Spleen (tissue), 7 donors: ENCODE measurements around the gene PPM1H.

Source experiments
- POLR2A ChIP-seq, 3 donors: fragments of 450-650 bp; IDR thresholded peaks; one replicate each; pipeline ENCODE4 v1.5.1; 2017; ENCODE audit warnings: antibody characterized with exemption in 3 of 3, mild to moderate bottlenecking in 1 of 3
- POLR2AphosphoS5 ChIP-seq, 3 donors: sonication (generic); formaldehyde crosslinking; IDR thresholded peaks; one replicate each; pipeline ENCODE4 v1.5.1; 2017; ENCODE audit warnings: antibody characterized with exemption in 3 of 3
- TF ChIP-seq, protein P1 (sequence below), 11 experiments: fragments of 200-600 bp in 7 of 11; fragments of 450-650 bp in 4 of 11; sonication (generic) in 4 of 11; IDR thresholded peaks in 8 of 11; conservative IDR thresholded peaks in 3 of 11; 1 replicate in 7 of 11; 2 replicates in 4 of 11; pipeline versions ENCODE4 v1.4.0 to v1.8.0; 2016 to 2021; ENCODE audit warnings: antibody characterized with exemption in 11 of 11, inconsistent platforms in 4 of 11, mild to moderate bottlenecking in 1 of 11
- donor health status: DM: no; HTN: no; CAD: no; lungs with moderate emphysema.
- donor health status: DM: no; HTN: no; CAD: no.
- donor health status: DM: no; HTN: no; CAD: no.

DNA sequence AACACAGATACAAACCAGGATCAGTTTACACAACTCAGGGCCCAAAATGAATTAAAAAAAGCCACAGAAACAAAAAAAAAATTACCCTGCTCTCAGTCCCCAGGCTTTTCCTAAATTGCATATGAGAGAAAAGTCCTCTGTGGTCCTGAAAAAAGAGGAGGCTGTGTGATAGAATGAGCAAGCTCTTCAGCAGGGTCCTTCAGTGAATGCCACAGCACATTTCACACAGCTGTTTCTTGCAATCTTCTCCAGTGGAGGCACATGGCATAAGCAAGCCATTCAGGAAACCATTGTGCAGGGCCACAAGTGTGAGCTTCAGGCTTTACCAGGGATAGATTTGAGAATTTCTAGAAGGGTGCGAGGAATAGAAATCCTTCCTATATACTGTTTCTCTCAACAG lies 168.5 kb downstream of the PPM1H start:
- TF ChIP-seq POLR2A (IDR thresholded peaks at IDR 0.05) (no peak), POLR2AphosphoS5 (IDR thresholded peaks at IDR 0.05) (no peak)
- TF ChIP-seq, protein P1, sequence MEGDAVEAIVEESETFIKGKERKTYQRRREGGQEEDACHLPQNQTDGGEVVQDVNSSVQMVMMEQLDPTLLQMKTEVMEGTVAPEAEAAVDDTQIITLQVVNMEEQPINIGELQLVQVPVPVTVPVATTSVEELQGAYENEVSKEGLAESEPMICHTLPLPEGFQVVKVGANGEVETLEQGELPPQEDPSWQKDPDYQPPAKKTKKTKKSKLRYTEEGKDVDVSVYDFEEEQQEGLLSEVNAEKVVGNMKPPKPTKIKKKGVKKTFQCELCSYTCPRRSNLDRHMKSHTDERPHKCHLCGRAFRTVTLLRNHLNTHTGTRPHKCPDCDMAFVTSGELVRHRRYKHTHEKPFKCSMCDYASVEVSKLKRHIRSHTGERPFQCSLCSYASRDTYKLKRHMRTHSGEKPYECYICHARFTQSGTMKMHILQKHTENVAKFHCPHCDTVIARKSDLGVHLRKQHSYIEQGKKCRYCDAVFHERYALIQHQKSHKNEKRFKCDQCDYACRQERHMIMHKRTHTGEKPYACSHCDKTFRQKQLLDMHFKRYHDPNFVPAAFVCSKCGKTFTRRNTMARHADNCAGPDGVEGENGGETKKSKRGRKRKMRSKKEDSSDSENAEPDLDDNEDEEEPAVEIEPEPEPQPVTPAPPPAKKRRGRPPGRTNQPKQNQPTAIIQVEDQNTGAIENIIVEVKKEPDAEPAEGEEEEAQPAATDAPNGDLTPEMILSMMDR (IDR thresholded peaks at IDR 0.05 in 8 of 11, conservative IDR thresholded peaks at IDR 0.05 in 3 of 11), result no peak
